H9 (cell line): ENCODE measurements around the gene MRTFB. TPM values are rescaled to one million over a fixed set of nuclear protein-coding genes. Genes with fewer than 3 reads are reported as not detected.

Experiments used
- DNase-seq: peaks from one replicate; pipeline ENCODE4 v3.0.0-alpha.2; 2017
- H2AFZ ChIP-seq: one replicate; pipeline ENCODE4 v1.6.1; 2013; ENCODE audit warnings: mild to moderate bottlenecking, low read length, control low read depth, moderate library complexity
- H2AK5ac ChIP-seq: 2 replicates; pipeline ENCODE4 v1.6.1; 2013; ENCODE audit warnings: low read length, control low read depth, mixed read lengths; ENCODE audit not compliant: insufficient read length
- H2BK120ac ChIP-seq: one replicate; pipeline ENCODE4 v1.6.1; 2013; ENCODE audit warnings: low read depth, mild to moderate bottlenecking, low read length, control low read depth, inconsistent platforms; ENCODE audit not compliant: poor library complexity, severe bottlenecking
- H2BK12ac ChIP-seq: 2 replicates; pipeline ENCODE4 v1.6.1; 2013; ENCODE audit warnings: low read length, control low read depth, mixed read lengths, low read depth; ENCODE audit not compliant: insufficient read length
- H2BK15ac ChIP-seq: 2 replicates; pipeline ENCODE4 v1.6.1; 2013; ENCODE audit warnings: low read depth, low read length, control low read depth
- H2BK20ac ChIP-seq: one replicate; pipeline ENCODE4 v1.6.1; 2013; ENCODE audit warnings: low read depth, mild to moderate bottlenecking, low read length, control low read depth, inconsistent platforms; ENCODE audit not compliant: poor library complexity, severe bottlenecking
- H2BK5ac ChIP-seq: 2 replicates; pipeline ENCODE4 v1.6.1; 2013; ENCODE audit warnings: low read length, control low read depth, mixed read lengths; ENCODE audit not compliant: insufficient read length
- H3K14ac ChIP-seq: 2 replicates; pipeline ENCODE4 v1.6.1; 2013; ENCODE audit warnings: low read length, control low read depth; ENCODE audit not compliant: insufficient read depth
- H3K18ac ChIP-seq: 2 replicates; pipeline ENCODE4 v1.6.1; 2013; ENCODE audit warnings: low read depth, mild to moderate bottlenecking, mixed read lengths, low read length, control low read depth; ENCODE audit not compliant: insufficient read length
- H3K23ac ChIP-seq: 2 replicates; pipeline ENCODE4 v1.6.1; 2013; ENCODE audit warnings: low read length, control low read depth, mixed read lengths, low read depth; ENCODE audit not compliant: insufficient read length
- H3K23me2 ChIP-seq: 2 replicates; pipeline ENCODE4 v1.6.1; 2013; ENCODE audit warnings: low read depth, mild to moderate bottlenecking, mixed read lengths, low read length, control low read depth; ENCODE audit not compliant: insufficient read length, poor library complexity, severe bottlenecking
- H3K27ac ChIP-seq: 2 replicates; pipeline ENCODE4 v1.5.1; 2013; ENCODE audit warnings: low read length, control low read depth, mixed read lengths, low read depth; ENCODE audit not compliant: insufficient read length
- H3K27me3 ChIP-seq: 2 replicates; pipeline ENCODE4 v1.6.1; 2013; ENCODE audit warnings: low read length, control low read depth, inconsistent platforms; ENCODE audit not compliant: insufficient read depth
- H3K4ac ChIP-seq: 2 replicates; pipeline ENCODE4 v1.6.1; 2013; ENCODE audit warnings: low read depth, mild to moderate bottlenecking, control low read depth, inconsistent platforms, low read length, moderate library complexity
- H3K4me1 ChIP-seq: 2 replicates; pipeline ENCODE4 v1.6.1; 2013; ENCODE audit warnings: low read length, control low read depth, inconsistent platforms; ENCODE audit not compliant: insufficient read depth
- H3K4me2 ChIP-seq: 2 replicates; pipeline ENCODE4 v1.6.1; 2013; ENCODE audit warnings: low read length, control low read depth, mixed read lengths; ENCODE audit not compliant: insufficient read length, insufficient read depth
- H3K56ac ChIP-seq: 2 replicates; pipeline ENCODE4 v1.6.1; 2013; ENCODE audit warnings: low read depth, mild to moderate bottlenecking, mixed read lengths, low read length, control low read depth; ENCODE audit not compliant: insufficient read length
- H3K79me1 ChIP-seq: 2 replicates; pipeline ENCODE4 v1.6.1; 2013; ENCODE audit warnings: low read depth, mild to moderate bottlenecking, moderate library complexity, low read length, control low read depth, inconsistent platforms; ENCODE audit not compliant: insufficient read depth, poor library complexity, severe bottlenecking
- H3K79me2 ChIP-seq: 2 replicates; pipeline ENCODE4 v1.6.1; 2013; ENCODE audit warnings: low read length, control low read depth, inconsistent platforms; ENCODE audit not compliant: insufficient read depth
- H3K9ac ChIP-seq: 2 replicates; pipeline ENCODE4 v1.6.1; 2013; ENCODE audit warnings: low read length, control low read depth, mixed read lengths; ENCODE audit not compliant: insufficient read length; ENCODE audit errors: extremely low read depth
- H3K9me3 ChIP-seq: one replicate; pipeline ENCODE4 v1.6.1; 2013; ENCODE audit warnings: low read depth, low read length, inconsistent platforms; ENCODE audit not compliant: control insufficient read depth
- H3T11ph ChIP-seq: one replicate; pipeline ENCODE4 v1.6.1; 2013; ENCODE audit warnings: mild to moderate bottlenecking, low read length, control low read depth, inconsistent platforms
- H4K20me1 ChIP-seq: one replicate; pipeline ENCODE4 v1.6.1; 2013; ENCODE audit not compliant: control insufficient read depth, insufficient read length, insufficient read depth
- H4K5ac ChIP-seq: 2 replicates; pipeline ENCODE4 v1.6.1; 2013; ENCODE audit warnings: low read depth, mild to moderate bottlenecking, mixed read lengths, low read length, control low read depth; ENCODE audit not compliant: insufficient read length
- H4K8ac ChIP-seq: replicated peaks from 2 replicates; pipeline ENCODE4 v1.6.1; 2013; ENCODE audit warnings: low read length, control low read depth, mixed read lengths, low read depth; ENCODE audit not compliant: insufficient read length
- H4K91ac ChIP-seq: 2 replicates; pipeline ENCODE4 v1.6.1; 2013; ENCODE audit warnings: low read depth, mild to moderate bottlenecking, moderate library complexity, mixed read lengths, low read length, control low read depth; ENCODE audit not compliant: insufficient read length
- H3K27ac Mint-ChIP-seq, 3 experiments: 2 replicates in 2 of 3; 3 replicates in 1 of 3; pipeline ENCODE4 v1.8.0; 2020 to 2021; ENCODE audit warnings: mixed read lengths in 3 of 3, mild to moderate bottlenecking in 1 of 3, moderate library complexity in 1 of 3
- H3K27me3 Mint-ChIP-seq: 2 replicates; pipeline ENCODE4 v1.8.0; 2021; ENCODE audit warnings: low read depth, mild to moderate bottlenecking, moderate library complexity, mixed read lengths
- H3K36me3 Mint-ChIP-seq, 3 experiments: 2 replicates in 2 of 3; 3 replicates in 1 of 3; pipeline ENCODE4 v1.8.0; 2020 to 2021; ENCODE audit warnings: low read depth in 3 of 3, mixed read lengths in 3 of 3; ENCODE audit not compliant: insufficient read depth in 1 of 3
- H3K4me1 Mint-ChIP-seq, 2 experiments: 2 replicates each; pipeline ENCODE4 v1.8.0; 2020; ENCODE audit warnings: mixed read lengths in 2 of 2
- H3K4me3 Mint-ChIP-seq, 2 experiments: 2 replicates in 1 of 2; 3 replicates in 1 of 2; pipeline ENCODE4 v1.8.0; 2020 to 2021; ENCODE audit warnings: mild to moderate bottlenecking in 2 of 2, mixed read lengths in 2 of 2, moderate library complexity in 1 of 2
- H3K9me3 Mint-ChIP-seq, 2 experiments: 2 replicates in 1 of 2; 3 replicates in 1 of 2; pipeline ENCODE4 v1.8.0; 2020; ENCODE audit warnings: mild to moderate bottlenecking in 2 of 2, mixed read lengths in 2 of 2, moderate library complexity in 1 of 2
- WGBS: extraction: QIAGEN DNeasy Blood & Tissue Kit; methylation state at CpG from one replicate; pipeline ENCODE4 v1.1.7; 2013; ENCODE audit warnings: missing lambda C conversion rate, low lambda C conversion rate, mixed read lengths; ENCODE audit not compliant: insufficient read length; ENCODE audit errors: extremely low coverage; 5-methylcytosine and 5-hydroxymethylcytosine counted together
- total RNA-seq: library from RNA; stranded (reverse); gene quantifications from 2 replicates; pipeline ENCODE4 v1.2.1, GENCODE V29; 2021
- TF ChIP-seq, protein P1 (sequence below): fragments of 200-600 bp; sonication (generic); conservative IDR thresholded peaks from 3 replicates; pipeline ENCODE4 v1.8.0; 2021; ENCODE audit warnings: antibody characterized with exemption, mild to moderate bottlenecking

Gene MRTFB
- total RNA-seq, 1 experiment from 2014 or later, result 29.9 TPM

- WGBS, result no CpG with 5 or more reads among the region's 8 CpGs
- no peak overlapping the region for H3K23ac ChIP-seq
- no peak overlapping the region for H2BK12ac ChIP-seq
- H3K9ac ChIP-seq, result no peak overlapping the region
- no peak overlapping the region for H2AFZ ChIP-seq
- H3K79me2 ChIP-seq, result peaks cover 4% of the 10 kb centered on the region; the same call in 1 of the 2 replicates
- H3K4me2 ChIP-seq, result no peak overlapping the region
- H3K4me1 Mint-ChIP-seq, result peaks cover 33 to 35% of the 10 kb centered on the region in 2 experiments
- H2BK120ac ChIP-seq, result no peak overlapping the region
- H4K91ac ChIP-seq, result no peak overlapping the region
- H3K18ac ChIP-seq, result no peak overlapping the region
- H3K4me1 ChIP-seq, result no peaks in the 10 kb centered on the region; the same call in 1 of the 2 replicates
- peaks cover 7% of the 10 kb centered on the region for H3K79me1 ChIP-seq
- no peak overlapping the region for H3K27ac Mint-ChIP-seq
- no peak for DNase-seq
- no peak overlapping the region for H2BK20ac ChIP-seq
- H4K5ac ChIP-seq, result no peak overlapping the region
- H3K27ac ChIP-seq, result no peak overlapping the region
- no peak overlapping the region for H2AK5ac ChIP-seq
- no peak overlapping the region for H3K56ac ChIP-seq
- H2BK15ac ChIP-seq, result no peak overlapping the region
- H3K9me3 Mint-ChIP-seq, result no peaks in the 10 kb centered on the region
- H3K27me3 Mint-ChIP-seq, result no peaks in the 10 kb centered on the region
- no peaks in the 10 kb centered on the region for H3K27me3 ChIP-seq
- H3K9me3 ChIP-seq, result no peaks in the 10 kb centered on the region
- no peak overlapping the region for H3K4ac ChIP-seq
- TF ChIP-seq, protein P1, sequence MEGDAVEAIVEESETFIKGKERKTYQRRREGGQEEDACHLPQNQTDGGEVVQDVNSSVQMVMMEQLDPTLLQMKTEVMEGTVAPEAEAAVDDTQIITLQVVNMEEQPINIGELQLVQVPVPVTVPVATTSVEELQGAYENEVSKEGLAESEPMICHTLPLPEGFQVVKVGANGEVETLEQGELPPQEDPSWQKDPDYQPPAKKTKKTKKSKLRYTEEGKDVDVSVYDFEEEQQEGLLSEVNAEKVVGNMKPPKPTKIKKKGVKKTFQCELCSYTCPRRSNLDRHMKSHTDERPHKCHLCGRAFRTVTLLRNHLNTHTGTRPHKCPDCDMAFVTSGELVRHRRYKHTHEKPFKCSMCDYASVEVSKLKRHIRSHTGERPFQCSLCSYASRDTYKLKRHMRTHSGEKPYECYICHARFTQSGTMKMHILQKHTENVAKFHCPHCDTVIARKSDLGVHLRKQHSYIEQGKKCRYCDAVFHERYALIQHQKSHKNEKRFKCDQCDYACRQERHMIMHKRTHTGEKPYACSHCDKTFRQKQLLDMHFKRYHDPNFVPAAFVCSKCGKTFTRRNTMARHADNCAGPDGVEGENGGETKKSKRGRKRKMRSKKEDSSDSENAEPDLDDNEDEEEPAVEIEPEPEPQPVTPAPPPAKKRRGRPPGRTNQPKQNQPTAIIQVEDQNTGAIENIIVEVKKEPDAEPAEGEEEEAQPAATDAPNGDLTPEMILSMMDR, result no peak
- no peaks in the 10 kb centered on the region for H3K23me2 ChIP-seq
- no peak overlapping the region for H3K4me3 Mint-ChIP-seq
- H3T11ph ChIP-seq, result no peak overlapping the region
- H3K36me3 Mint-ChIP-seq, result no peaks in the 10 kb centered on the region
- no peak overlapping the region for H3K14ac ChIP-seq
- no peaks in the 10 kb centered on the region for H4K20me1 ChIP-seq
- no peak overlapping the region for H4K8ac ChIP-seq
- H2BK5ac ChIP-seq, result no peak overlapping the region
Measured at GRCh38 chr16:14106961-14107360, 35.8 kb downstream of the MRTFB start.
